GM21528 (cell line): ENCODE measurements around the gene TMEM185B.
A peak's percentile ranks its signal among the peaks of the same experiment; 100 is the strongest.
"Not testable (repeated sequence)": the region's sequence is repeated elsewhere in the genome, so short reads cannot be mapped to it uniquely, and the experiment has no call there.

Source experiments
- ATAC-seq: cut with Tn5 transposase; IDR thresholded peaks from one replicate; pipeline ENCODE4 v1.9.1; 2021; ENCODE audit warnings: mild to moderate bottlenecking, moderate library complexity; ENCODE audit not compliant: unreplicated experiment, low FRiP score

TMEM185B gene

DNA sequence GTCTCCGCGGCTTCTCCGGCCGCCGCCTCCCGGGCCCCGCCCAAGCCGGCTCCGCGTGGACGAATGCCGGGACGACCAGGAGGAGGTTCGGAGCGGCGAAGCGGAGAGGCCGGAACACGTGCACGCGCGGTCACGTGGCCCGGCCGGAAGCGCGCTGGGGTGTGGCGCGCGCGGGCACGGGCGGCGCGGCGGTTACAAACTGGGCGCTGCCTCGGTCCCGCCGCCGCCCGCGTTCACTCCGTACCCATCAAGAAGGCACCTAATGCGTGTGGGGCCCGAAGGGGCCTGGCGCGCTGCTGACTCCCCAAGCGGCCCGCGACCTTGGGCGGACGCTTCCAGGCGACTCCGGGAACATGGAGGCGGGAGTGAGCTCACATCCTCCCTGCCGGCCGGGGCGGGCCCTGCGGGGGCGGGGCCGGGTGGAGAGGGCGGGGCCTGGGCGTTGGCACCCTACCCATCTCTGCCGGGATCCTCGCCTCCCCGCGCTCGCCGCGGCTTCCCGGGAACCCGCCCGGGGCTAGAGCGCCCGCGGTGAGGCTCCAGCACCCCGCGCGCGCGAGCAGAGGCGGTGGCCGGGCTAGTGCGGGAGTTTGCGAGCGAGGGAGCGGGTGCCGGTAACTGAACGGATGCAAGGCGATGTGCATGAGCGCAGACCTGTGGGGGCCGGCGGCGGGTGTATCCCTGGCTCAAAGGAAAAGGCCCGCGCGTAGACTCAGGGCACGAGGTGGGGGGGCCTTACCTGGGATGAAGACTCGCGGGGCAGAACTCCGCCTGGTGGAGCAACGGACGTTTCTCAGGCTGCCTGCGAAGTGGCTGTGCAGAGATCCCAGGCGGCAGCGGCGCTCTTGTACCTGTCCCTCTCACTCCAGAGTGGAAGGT lies at the start of gene TMEM185B:
TMEM185B (minus strand) TSS at position 367 of the 879 bp plus-strand sequence. CDS start 424 bp downstream, outside the sequence.
- peak; percentile 84 for ATAC-seq

DNA sequence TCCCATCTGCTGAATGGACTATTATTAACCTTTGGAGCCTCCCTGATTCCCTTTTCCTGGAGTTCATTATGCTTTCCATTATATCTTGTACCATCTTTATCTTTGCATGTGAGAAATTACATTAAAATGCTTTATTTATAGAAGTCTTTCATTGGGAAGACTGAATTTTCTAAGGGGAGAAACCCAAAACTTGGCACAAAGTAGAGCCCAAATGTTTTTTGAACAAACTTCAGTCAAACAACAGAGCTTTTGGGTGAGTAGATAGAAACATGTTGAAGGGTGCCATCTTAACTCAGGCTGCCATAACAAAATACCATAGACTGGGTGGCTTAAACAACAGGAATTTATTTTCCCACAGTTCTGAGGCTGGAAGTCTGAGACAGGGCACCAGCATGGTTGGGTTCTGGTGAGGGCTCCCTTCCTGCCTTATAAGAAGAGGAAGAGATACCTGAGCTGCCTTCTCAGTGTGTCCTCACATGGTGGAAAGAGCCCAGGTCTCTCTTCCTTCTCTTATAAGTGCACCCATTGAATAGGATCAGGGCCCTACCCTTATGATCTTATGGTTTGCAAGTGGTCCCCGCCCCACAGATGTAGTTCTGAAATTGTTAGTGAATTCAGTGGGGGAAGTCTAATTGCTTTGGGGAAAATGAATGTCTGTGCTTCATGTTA lies 48.6 kb upstream of the TMEM185B start:
- no peak for ATAC-seq

DNA sequence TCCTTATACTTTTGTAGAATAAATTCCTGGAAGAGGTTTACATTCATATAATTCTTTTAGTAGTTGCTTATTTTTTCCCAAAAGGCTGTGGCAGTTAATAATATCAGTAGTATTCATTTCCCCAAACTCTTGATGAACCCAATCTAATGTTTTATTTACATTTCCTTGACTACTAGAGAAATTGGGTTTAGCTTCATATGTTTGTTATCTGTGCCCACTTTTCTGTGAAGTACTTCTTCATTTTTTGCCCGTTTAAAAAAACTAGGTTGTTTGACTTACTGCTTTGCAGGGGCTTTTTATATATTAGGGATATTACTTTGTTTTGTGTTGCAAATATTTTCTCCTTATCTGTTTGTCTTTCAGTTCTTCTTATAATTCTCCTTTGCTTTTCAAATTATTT lies 46.6 kb upstream of the TMEM185B start:
- ATAC-seq: no peak

DNA sequence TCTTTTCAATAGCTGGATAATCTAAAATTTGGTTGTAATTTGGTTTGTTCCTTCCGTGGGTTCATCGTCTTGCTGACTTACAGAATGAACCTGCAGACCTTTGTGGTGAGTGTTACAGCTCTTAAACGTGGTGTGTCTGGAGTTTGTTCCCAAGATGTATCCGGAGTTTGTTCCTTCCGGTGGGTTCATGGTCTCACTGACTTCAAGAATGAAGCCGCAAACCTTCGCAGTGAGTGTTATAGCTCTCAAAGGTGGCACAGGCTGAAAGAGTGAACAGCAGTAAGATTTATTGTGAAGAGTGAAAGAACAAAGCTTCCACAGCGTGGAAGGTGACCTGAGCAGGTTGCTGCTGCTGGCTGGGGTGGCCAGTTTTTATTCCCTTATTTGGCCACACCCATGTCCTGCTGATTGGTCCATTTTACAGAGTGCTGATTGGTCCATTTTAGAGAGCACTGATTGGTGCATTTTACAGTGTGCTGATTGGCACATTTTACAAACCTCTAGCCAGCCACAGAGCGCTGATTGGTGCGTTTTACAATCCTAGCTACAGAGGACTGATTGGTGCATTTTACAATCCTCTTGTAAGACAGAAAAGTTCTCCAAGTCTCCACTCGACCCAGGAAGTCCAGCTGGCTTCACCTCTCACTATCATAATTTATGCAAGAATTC lies 46.0 kb upstream of the TMEM185B start:
- no peak for ATAC-seq

DNA sequence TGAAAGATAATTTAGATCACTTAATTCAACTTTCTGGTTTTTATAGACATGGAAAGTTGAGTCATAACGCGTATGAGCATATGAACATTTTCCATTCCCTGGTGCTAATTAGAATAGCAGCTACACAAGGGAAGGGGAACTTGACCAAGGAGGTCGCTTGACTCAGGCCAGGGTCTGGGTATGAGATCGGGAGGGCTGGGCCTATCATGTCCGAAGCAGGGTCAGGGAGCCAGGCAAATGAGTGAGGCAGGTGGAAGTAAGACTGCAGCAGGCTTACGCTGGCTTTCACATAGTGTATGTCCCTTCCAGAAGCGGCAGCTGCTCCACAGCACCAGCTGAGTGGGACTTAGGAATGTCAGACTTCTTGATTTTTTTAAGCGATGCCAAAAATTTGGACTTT lies 44.1 kb upstream of the TMEM185B start:
- ATAC-seq: no peak

DNA sequence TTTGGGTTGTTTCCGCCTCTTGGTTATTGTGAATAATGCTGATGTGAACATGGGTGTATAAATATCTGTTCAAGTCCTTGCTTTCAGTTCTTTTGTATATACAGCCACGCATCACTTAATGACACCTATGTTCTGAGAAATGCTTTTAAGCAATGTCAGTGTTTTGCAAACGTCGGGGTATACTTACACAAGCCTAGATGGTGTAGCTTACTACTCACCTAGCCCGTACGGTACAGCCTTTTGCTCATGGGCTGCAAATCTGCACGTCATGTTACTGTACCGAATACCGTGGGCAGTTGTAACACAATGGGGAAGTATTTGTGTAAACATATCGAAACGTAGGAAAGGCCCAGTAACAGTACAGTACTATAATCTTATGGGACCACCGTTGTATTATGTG lies 41.8 kb upstream of the TMEM185B start:
- ATAC-seq: no peak

DNA sequence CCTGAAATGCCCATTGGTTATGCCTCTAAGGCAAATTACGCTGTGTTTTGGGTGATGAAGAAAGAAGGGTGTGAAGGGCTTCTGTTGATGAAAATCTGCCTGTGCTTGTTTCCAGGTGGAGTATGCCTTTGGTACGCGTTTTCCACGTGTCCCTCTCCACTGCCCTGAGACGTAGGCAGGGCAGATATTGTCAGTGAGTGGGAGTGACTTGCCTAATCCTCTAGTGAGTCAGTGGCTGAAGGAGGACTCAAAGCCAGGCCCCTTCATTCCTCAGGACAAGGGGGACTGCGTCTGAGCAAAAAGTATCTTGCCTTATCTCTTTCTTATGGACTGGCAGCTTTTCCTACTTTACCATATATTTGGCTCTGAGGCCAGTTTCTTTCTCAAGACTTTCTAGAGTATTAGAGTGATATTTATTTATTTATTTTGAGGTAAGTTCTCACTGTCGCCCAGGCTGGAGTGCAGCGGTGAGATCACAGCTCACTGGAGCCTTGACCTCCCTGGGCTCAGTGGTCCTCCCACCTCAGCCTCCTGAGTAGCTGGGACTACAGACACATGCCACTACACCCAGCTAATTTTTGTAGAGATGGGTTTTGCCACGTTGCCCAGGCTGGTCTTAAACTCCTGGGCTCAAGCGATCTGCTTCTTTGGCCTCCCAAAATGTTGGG lies 39.7 kb upstream of the TMEM185B start:
- ATAC-seq: no peak

DNA sequence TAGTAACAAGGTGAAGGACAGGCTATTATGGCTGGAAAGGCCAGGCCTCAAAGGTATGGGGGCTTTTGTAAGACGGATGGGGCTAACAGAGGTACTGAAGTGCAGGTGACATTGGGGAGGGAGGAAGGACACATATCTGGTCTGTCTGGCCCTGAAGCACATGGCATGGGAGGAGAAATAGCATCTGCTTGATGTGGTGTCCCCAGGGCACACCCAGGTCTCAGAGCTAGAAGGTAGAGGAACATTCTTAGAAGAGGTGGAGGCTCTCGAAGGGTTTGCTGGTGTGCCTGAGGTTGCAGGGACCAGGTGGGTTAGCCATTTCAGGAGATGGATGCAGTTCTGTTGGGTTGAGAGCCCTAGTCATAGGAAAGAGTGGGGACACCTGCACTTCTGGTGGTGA lies 39.0 kb upstream of the TMEM185B start:
- no peak for ATAC-seq

DNA sequence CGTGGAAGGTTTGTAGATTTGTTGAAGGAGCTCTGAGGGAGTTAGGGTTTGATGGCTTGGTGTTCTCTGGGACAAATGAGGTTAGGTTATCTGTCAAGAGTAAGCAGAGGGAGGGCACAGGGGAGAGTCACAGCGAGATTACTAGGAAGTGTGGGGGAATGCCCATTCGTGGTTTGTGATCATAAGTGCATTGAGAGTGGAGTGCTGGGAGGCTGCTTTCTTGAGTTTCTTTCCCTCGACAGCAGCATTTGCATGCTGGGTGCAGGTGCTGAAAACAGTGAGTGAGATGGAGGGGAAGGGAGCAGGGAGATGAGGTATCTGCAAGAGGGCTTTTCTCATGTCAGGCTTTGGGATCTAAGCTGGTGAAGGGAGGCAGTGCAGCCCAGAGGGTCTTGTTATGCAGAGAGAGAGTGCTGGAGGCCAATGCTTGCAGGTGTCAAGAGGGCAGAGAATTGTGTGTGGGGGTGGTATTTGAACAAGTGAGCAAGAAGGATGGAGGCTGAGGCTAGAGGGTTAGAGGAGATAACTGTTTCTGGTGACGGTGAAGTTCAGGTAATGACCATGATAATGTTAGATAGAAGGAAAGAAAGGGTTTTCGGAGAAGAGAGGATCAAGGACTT lies 38.3 kb upstream of the TMEM185B start:
- peak; percentile 69 for ATAC-seq

DNA sequence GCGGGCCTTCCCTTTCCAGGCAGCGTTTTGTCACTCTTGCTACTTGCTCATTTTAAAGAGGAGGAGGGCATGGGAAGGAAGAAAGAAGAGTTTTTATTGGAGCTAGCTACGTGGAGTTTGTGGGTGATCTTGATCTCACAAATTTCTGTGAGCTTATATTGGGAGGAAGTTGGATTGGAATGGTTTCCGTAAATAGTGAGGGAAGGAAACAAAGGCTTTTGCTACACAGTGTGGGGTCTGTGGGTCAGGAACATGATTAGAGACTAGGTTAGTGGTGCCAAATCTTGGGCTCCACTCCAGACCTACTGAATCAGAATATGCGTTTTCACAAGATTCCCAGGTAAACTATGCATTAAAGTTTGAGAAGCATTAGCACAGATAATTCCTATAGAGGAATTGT lies 37.5 kb upstream of the TMEM185B start:
- no peak for ATAC-seq

DNA sequence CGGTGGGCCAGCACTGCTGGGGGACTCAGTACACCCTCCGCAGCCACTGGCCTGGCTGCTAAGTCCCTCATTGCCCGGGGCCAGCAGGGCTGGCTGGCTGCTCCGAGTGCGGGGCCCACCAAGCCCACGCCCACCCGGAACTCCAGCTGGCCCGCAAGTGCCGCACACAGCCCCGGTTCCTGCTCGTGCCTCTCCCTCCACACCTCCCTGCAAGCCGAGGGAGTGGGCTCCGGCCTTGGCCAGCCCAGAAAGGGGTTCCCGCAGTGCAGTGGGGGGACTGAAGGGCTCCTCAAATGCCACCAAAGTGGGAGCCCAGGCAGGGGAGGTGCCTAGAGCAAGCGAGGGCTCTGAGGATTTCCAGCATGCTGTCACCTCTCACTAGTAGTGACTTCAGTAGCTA lies 36.7 kb upstream of the TMEM185B start:
- ATAC-seq: not testable (repeated sequence)

DNA sequence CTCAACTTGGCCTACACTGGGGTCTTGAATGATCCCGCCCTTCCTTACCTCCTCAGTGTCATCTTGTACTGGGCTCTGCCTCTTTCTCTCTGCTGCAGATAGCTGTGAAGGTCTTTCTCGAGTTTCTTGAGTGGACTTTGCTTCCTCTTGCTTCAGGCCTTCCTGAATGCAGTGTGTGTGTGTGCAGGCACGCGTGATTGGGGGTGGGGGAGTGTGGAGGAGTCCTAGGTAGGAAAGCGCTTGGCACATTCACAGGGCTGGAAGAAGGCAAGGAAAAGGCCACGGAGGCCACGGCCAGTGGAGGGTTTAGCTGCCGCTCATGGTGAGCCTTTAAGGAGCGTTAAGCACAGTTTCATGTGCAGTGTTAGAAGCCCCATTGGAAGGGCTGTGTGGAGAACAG lies 35.0 kb upstream of the TMEM185B start:
- ATAC-seq: no peak

DNA sequence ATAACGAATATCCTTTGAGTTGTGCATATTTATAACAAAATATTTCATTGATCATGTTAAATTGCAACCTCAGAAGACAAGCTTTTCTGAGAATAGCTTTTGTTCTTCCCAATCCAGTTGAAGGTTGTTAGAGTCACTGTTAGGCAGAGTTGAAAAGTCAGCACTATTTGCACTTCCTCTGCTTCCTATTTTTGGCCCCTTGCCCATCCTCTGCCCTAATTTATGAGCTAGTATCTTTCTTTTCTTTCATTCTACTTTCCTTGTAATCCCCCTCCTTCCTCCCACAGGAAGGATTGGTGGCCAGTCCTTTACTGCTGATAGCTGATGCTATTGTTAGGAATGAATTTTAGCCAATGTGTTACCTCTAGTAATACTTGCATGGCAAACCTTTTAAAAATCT lies 34.3 kb upstream of the TMEM185B start:
- ATAC-seq: no peak

DNA sequence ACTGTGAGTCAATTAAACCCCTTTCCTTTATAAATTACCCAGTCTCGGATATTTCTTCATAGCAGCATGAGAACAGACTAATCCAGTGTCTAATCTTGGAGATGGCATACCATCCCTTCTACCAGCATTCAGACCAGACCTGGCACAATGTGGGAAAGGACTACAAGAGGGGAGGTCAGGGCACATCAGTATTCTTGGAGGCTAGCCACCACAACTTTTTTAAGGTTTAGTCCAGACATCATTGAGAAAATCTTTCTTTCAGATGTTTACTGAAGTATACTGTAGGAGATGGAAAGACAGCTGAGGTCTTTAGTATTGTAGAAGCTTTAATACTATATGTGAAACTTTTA lies 33.4 kb upstream of the TMEM185B start:
- no peak for ATAC-seq

DNA sequence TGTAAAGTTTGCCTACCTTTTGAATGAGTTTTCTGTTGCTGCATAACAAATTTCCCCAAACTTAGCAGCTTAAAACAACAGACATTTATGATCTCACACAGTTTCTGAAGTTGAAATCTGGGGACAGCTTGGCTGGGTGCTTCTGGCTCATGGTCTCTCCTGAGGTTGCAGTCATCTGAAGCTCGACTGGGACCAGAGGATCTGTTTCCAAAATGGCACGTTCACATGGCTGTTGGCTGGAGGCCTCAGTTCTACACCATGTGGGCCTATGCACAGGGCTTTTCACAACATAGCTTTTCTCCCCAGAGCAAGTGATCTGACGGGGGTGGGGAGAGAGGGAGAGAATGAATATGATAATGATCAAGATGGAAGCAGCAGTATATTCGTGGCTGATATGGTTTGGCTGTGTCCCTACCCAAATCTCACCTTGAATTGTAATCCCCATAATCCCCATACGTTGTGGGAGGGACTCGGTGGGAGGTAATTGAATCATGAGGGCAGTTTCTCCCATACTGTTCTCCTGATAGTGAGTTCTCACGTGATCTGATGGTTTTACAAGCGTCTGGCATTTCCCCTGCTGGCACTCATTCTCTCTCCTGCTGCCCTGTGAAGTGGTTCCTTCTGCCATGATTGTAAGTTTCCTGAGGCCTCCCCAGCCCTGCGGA lies 32.9 kb upstream of the TMEM185B start:
- ATAC-seq: no peak

DNA sequence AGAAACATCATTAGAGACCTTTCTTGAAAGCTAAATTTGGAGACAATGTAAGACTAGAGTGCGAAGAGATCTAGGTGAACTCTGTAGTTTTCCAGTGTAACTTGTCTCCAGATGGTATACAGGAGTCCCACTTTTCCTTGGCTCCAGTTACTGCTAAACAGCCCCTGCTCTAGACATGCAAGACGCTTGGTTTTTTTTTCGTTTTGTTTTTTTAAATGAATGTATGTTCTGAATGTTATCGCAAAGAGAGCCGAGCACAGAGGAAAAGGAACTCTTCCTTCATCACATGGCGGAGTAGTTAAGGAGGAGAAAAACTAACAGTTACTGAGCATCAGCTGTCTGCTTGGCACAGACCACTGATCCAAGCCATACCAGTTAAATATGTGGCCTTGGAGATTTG lies 31.9 kb upstream of the TMEM185B start:
- no peak for ATAC-seq

DNA sequence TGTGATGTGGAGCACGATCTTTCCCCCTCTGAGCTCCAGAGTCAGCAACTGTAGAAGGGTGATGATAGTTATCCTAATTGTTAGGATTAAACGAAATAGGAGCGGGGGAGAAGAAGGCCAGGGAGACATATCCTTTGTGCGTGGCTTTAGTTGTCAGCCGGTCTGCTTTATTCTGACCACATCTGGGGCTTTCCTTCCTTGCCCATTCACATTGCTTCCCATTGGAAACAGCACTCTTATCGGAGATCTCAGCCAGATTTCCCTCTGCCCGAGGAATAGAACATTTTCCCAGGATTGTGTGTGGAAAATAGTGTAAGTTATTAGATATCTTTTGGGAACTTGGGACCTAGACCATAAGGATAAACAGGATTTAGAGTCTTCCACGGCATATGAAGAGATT lies 31.0 kb upstream of the TMEM185B start:
- no peak for ATAC-seq

DNA sequence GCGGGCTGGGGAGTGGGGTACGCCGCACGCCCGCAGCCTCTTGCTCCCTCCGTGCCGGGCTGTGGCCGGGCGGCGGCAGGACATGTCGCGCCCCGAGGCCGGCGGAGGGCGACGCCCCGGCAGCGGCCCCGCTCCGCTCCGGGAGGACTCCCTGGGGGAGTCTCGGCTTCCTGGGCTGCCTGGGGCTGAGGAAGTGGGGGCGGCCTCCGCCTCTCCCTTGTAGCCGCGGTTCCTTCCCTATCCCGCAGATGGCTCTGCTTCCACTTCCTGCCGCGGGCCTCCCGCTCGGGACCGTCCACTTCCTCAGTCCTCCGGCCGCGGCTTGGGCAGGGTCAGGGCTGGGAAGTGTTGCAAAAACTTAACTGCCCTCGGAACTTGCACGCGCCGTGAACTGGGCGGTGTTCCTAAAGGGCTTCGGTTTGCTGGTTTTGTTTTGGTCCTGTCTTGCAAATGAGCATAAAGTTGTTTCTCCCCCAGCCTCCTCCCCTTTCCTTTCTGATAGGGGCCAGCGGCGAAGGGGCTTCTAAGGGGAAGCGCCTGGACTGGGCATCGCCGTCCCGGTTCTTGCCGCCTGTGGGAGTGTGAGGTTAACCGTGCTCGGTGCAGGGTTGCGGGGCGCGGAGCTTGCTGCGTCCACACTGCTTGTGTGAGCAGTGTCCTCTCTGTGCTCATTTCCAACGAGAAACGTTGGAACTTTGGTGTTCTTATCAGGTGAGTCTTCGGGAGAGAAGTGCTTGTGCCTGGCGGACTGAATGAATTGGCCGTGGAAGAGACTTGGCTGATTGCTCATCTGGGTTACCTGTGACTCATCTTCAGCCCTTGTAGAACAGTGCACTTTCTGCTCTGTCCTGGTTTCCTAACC lies 30.1 kb upstream of the TMEM185B start:
- ATAC-seq: peak; percentile 41
